ENCODE data around the gene OTOF. TPM values are rescaled to one million over a fixed set of nuclear protein-coding genes. Genes with fewer than 3 reads are reported as not detected.

OTOF gene
- total and polyA plus RNA-seq, 2 of the 4 experiments (the other 2 are of a cell fraction): 0.03 TPM; not detected in 1

DNA sequence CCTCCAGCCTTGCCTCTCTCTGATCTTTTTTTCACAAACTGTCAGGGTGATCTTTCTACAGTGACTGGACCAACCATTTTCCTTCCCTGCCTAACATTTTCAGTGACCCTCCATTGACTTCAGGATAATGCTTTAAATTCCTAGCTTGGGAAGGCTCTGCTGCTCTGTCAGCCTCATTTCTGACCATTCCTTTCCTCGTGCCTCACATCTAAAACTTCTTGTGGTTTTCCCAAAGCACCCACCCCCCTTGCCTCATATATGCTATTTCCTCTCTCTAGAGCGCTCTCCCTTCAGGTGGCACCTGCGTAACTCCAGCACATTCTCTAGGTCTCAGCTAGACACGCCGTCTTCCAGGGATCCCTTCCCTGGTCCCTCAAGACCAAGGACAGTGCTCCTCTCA, 39.0 kb downstream of the OTOF start:
- no peak overlapping the region for H2AK5ac ChIP-seq (ENCODE audit: low read depth, low read length)
- H3K4ac ChIP-seq (ENCODE audit: low read depth, low read length): no peak overlapping the region
- H2BK20ac ChIP-seq (ENCODE audit: low read depth, low read length): no peak overlapping the region
- no peak overlapping the region for H3K23ac ChIP-seq (ENCODE audit: low read depth, low read length)
- ATAC-seq (ENCODE audit: low read depth) (no peak), DNase-seq (no peak)
- H3K27me3 ChIP-seq (ENCODE audit: control insufficient read depth, insufficient read depth, low read length): peaks cover 30% of the 10 kb centered on the region
- no peak overlapping the region for H3K4me3 ChIP-seq (ENCODE audit: insufficient read depth, low read depth, low read length)
- no peak overlapping the region for H2BK15ac ChIP-seq (ENCODE audit: low read depth, low read length)
- no peak overlapping the region for H3K56ac ChIP-seq (ENCODE audit: extremely low read depth, insufficient read depth, low read length)
- H2BK5ac ChIP-seq (ENCODE audit: low read depth, low read length, poor library complexity, severe bottlenecking): no peak overlapping the region
- 54% methylated on average over 5 of the region's 5 CpGs; no CpG with 5 or more reads in 1 of the 2 experiments for WGBS, 2 experiments (ENCODE audit: extremely low coverage in 2 of 2, insufficient read length in 1 of 2)
- intact Hi-C loops (cut with micrococcal nuclease) (no loop called here), dilution Hi-C loops (cut with HindIII; ENCODE audit: low sequenced_read_pairs, unreplicated experiment) (no loop called here), in situ Hi-C loops (cut with MboI; ENCODE audit: low sequenced_read_pairs) (no loop called here)
- no peak overlapping the region for H2AFZ ChIP-seq (replicated peaks; ENCODE audit: low read length, poor library complexity)
- no peak overlapping the region for H4K5ac ChIP-seq (ENCODE audit: low read depth, low read length)
- no peak overlapping the region for H3K18ac ChIP-seq (ENCODE audit: low read depth, low read length)
- H4K20me1 ChIP-seq (ENCODE audit: insufficient read depth, low read length): no peaks in the 10 kb centered on the region
- no peak overlapping the region for H4K91ac ChIP-seq (ENCODE audit: insufficient read depth, low read depth, low read length)
- H3K9ac ChIP-seq (ENCODE audit: low read depth, low read length): no peak overlapping the region
- TF ChIP-seq CEBPB (IDR thresholded peaks at IDR 0.05; ENCODE audit: low read depth, low read length) (no peak), MXI1 (IDR thresholded peaks at IDR 0.05; ENCODE audit: borderline replicate concordance, low read depth, low read length) (no peak), POLR2A (IDR thresholded peaks at IDR 0.05; ENCODE audit: low read depth, low read length) (no peak), NFE2L2 (IDR thresholded peaks at IDR 0.05; ENCODE audit: low read depth, low read length) (no peak), FOS (IDR thresholded peaks at IDR 0.05; ENCODE audit: low read depth, low read length) (no peak), BHLHE40 (IDR thresholded peaks at IDR 0.05; ENCODE audit: low read depth, low read length) (no peak), RCOR1 (IDR thresholded peaks at IDR 0.05; ENCODE audit: insufficient replicate concordance, low read length) (no peak), CHD1 (IDR thresholded peaks at IDR 0.05; ENCODE audit: low read depth, low read length) (no peak), MAFK (IDR thresholded peaks at IDR 0.05; ENCODE audit: low read depth, low read length) (no peak), SMC3 (IDR thresholded peaks at IDR 0.05; ENCODE audit: low read depth, low read length) (no peak)
- TF ChIP-seq, protein P1, sequence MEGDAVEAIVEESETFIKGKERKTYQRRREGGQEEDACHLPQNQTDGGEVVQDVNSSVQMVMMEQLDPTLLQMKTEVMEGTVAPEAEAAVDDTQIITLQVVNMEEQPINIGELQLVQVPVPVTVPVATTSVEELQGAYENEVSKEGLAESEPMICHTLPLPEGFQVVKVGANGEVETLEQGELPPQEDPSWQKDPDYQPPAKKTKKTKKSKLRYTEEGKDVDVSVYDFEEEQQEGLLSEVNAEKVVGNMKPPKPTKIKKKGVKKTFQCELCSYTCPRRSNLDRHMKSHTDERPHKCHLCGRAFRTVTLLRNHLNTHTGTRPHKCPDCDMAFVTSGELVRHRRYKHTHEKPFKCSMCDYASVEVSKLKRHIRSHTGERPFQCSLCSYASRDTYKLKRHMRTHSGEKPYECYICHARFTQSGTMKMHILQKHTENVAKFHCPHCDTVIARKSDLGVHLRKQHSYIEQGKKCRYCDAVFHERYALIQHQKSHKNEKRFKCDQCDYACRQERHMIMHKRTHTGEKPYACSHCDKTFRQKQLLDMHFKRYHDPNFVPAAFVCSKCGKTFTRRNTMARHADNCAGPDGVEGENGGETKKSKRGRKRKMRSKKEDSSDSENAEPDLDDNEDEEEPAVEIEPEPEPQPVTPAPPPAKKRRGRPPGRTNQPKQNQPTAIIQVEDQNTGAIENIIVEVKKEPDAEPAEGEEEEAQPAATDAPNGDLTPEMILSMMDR (conservative IDR thresholded peaks at IDR 0.05; ENCODE audit: low read depth, low read length): no peak
- TF ChIP-seq, protein P2, sequence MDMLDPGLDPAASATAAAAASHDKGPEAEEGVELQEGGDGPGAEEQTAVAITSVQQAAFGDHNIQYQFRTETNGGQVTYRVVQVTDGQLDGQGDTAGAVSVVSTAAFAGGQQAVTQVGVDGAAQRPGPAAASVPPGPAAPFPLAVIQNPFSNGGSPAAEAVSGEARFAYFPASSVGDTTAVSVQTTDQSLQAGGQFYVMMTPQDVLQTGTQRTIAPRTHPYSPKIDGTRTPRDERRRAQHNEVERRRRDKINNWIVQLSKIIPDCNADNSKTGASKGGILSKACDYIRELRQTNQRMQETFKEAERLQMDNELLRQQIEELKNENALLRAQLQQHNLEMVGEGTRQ (IDR thresholded peaks at IDR 0.05; ENCODE audit: low read depth, low read length): no peak
- TF ChIP-seq, protein P3, sequence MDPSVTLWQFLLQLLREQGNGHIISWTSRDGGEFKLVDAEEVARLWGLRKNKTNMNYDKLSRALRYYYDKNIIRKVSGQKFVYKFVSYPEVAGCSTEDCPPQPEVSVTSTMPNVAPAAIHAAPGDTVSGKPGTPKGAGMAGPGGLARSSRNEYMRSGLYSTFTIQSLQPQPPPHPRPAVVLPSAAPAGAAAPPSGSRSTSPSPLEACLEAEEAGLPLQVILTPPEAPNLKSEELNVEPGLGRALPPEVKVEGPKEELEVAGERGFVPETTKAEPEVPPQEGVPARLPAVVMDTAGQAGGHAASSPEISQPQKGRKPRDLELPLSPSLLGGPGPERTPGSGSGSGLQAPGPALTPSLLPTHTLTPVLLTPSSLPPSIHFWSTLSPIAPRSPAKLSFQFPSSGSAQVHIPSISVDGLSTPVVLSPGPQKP (IDR thresholded peaks at IDR 0.05; ENCODE audit: borderline replicate concordance, low read depth, low read length): no peak
- no peaks in the 10 kb centered on the region for H3K9me3 ChIP-seq (ENCODE audit: control insufficient read depth, insufficient read depth, low read length)
- H3K27ac ChIP-seq (ENCODE audit: insufficient read depth, low read length): no peak overlapping the region
- no peak overlapping the region for H2BK120ac ChIP-seq (ENCODE audit: low read depth, low read length)
- no peaks in the 10 kb centered on the region for H3K4me1 ChIP-seq (ENCODE audit: control insufficient read depth, insufficient read depth, low read length)
- H3K9me1 ChIP-seq (ENCODE audit: insufficient read depth, low read length): no peaks in the 10 kb centered on the region
- POLR2A ChIA-PET (ENCODE audit: unreplicated experiment): no interaction called here
- no peak overlapping the region for H3K4me2 ChIP-seq (ENCODE audit: low read depth, low read length)
- BruUV-seq (replicated peaks): no TSS peak
- no peak overlapping the region for H3K14ac ChIP-seq (replicated peaks; ENCODE audit: low read depth, low read length)
- CTCF ChIA-PET: no interaction called here
- no peak overlapping the region for H2AK9ac ChIP-seq (replicated peaks; ENCODE audit: low read depth, low read length, poor library complexity)
- H3K36me3 ChIP-seq (ENCODE audit: control insufficient read depth, insufficient read depth, low read length): no peaks in the 10 kb centered on the region
- no peaks in the 10 kb centered on the region for H3K79me1 ChIP-seq (ENCODE audit: low read depth in 1 of 2, low read length in 2 of 2)
- no peak overlapping the region for H4K8ac ChIP-seq (ENCODE audit: low read depth in 2 of 2, low read length in 2 of 2)
